Gastrocnemius medialis (tissue), 4 donors: ENCODE data around the gene BCAT1.
"Not testable (repeated sequence)": the region's sequence is repeated elsewhere in the genome, so short reads cannot be mapped to it uniquely, and the experiment has no call there.

Experiments
- CTCF ChIP-seq, 5 experiments: fragments of 450-650 bp in 3 of 5; fragments of 200-600 bp in 2 of 5; sonication (generic) in 2 of 5; IDR thresholded peaks in 4 of 5; conservative IDR thresholded peaks in 1 of 5; 1 replicate in 4 of 5; 2 replicates in 1 of 5; pipeline ENCODE4 v1.5.1; 2016 to 2019; ENCODE audit warnings: antibody characterized with exemption in 5 of 5, mild to moderate bottlenecking in 3 of 5, moderate library complexity in 3 of 5
- POLR2A ChIP-seq, 2 donors: fragments of 450-650 bp; IDR thresholded peaks; one replicate each; pipeline ENCODE4 v1.6.1; 2017; ENCODE audit warnings: antibody characterized with exemption in 2 of 2, mild to moderate bottlenecking in 2 of 2, moderate library complexity in 2 of 2

DNA sequence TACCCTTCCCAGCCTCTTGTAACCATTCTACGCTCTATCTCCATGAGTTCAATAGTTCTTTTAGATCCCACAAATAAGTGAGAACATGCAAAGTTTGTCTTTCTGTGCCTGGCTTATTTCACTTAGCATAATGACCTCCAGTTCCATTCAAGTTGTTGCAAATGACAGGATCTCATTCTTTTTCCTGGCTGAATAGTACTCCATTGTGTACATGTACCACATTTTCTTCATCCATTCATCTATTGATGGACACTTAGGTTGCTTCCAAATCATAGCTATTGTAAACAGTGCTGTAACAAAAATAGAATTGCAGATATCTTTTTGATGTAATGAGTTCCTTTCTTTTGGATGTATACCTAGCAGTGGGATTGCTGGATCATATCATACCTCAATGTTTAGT, 139.6 kb downstream of the BCAT1 start:
- not testable (repeated sequence) for TF ChIP-seq CTCF (IDR thresholded peaks at IDR 0.05 in 4 of 5, conservative IDR thresholded peaks at IDR 0.05 in 1 of 5); POLR2A (IDR thresholded peaks at IDR 0.05)
